Esophagus squamous epithelium (tissue), 5 donors: ENCODE measurements around the gene PAK1. TPM values are rescaled to one million over a fixed set of nuclear protein-coding genes. Genes with fewer than 3 reads are reported as not detected.

Experiments used
- DNase-seq: peaks from one replicate; lab custom pipeline; 2025; lab: John Stamatoyannopoulos, UW
- H3K27ac ChIP-seq, 4 donors: fragments of 200-600 bp; sonication (generic); one replicate each; pipeline ENCODE4 v1.5.1; 2016 to 2019; ENCODE audit warnings: mild to moderate bottlenecking in 1 of 4
- H3K27me3 ChIP-seq, 4 donors: fragments of 200-600 bp; sonication (generic); 1 replicate in 3 of 4; 2 replicates in 1 of 4; pipeline versions ENCODE4 v1.5.1 to v1.6.0; 2017 to 2021; ENCODE audit warnings: antibody characterized with exemption in 1 of 4
- H3K36me3 ChIP-seq, 3 donors: fragments of 200-600 bp; sonication (generic); one replicate each; pipeline ENCODE4 v1.5.1; 2016 to 2019
- H3K4me1 ChIP-seq, 3 donors: fragments of 200-600 bp; sonication (generic); one replicate each; pipeline ENCODE4 v1.5.1; 2017 to 2019
- H3K4me3 ChIP-seq, 4 donors: fragments of 200-600 bp; sonication (generic); 1 replicate in 3 of 4; 2 replicates in 1 of 4; pipeline ENCODE4 v1.5.1; 2016 to 2019; ENCODE audit warnings: mild to moderate bottlenecking in 2 of 4, moderate library complexity in 1 of 4
- H3K9me3 ChIP-seq, 3 donors: fragments of 200-600 bp; sonication (generic); one replicate each; pipeline ENCODE4 v1.5.1; 2016 to 2019
- CTCF ChIP-seq, 6 experiments: fragments of 450-650 bp in 4 of 6; fragments of 200-600 bp in 2 of 6; sonication (generic) in 2 of 6; IDR thresholded peaks; one replicate each; pipeline ENCODE4 v1.5.1; 2016 to 2019; ENCODE audit warnings: antibody characterized with exemption in 6 of 6, mild to moderate bottlenecking in 4 of 6, moderate library complexity in 4 of 6
- POLR2A ChIP-seq, 4 donors: fragments of 450-650 bp; IDR thresholded peaks; one replicate each; pipeline ENCODE4 v1.6.1; 2017; ENCODE audit warnings: antibody characterized with exemption in 4 of 4, mild to moderate bottlenecking in 4 of 4, moderate library complexity in 3 of 4
- WGBS, 2 donors: methylation state at CpG; one replicate each; pipeline ENCODE4 v1.1.5; 2018; 5-methylcytosine and 5-hydroxymethylcytosine counted together
- intact Hi-C: fragments of 100-400 bp; cut with DNase I; formaldehyde crosslinking; loops from one replicate; pipeline ENCODE4 v1.15.0; 2022
- total RNA-seq, 4 donors: library from RNA; depleted of rRNA; stranded (reverse); fragments of >200 nt; gene quantifications; one replicate each; pipeline ENCODE4 v1.1.0, GENCODE V29; 2016
- donor health status: DM: yes; HTN: yes; CAD: no.

The PAK1 gene
- total RNA-seq, 4 donors from 2014 or later = 17.4 to 41.6 (median 24.8) TPM

GRCh38 chr11:77400775-77401449 is 73.0 kb downstream of the PAK1 start:
- 68 to 71% methylated on average over 5 of the region's 5 CpGs for WGBS, 2 donors
- no peak for DNase-seq
- no peaks in the 10 kb centered on the region for H3K36me3 ChIP-seq

DNA sequence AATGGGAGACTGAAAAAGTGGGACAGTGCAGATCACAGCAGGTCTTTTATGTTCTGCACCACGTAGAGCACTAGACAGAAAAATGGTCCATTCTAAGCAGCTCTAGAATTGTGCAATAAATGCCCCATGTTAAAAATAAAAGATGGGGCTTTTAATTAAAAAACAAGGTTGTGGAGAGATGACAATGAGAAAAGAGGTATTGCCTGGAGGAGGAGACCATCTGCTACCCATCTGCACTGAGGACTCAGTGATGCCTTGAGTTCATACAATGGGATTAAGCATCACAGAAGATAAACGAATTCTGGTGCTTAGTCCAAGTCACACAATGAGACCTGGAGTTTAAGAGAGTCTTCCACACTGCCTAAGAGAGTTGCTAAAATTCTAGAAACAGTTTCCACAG is 73.6 kb downstream of the PAK1 start:
- no peak for TF ChIP-seq CTCF (IDR thresholded peaks at IDR 0.05)
- no peak for TF ChIP-seq POLR2A (IDR thresholded peaks at IDR 0.05)
- DNase-seq = no peak
- intact Hi-C loops = no loop called here
- Histone ChIP-seq H3K4me1 (peaks cover 0 to 44% (median 7%) of the 10 kb centered on the region in 3 donors), H3K27ac (no peak overlapping the region), H3K9me3 (no peaks in the 10 kb centered on the region), H3K27me3 (no peaks in the 10 kb centered on the region), H3K36me3 (no peaks in the 10 kb centered on the region), H3K4me3 (no peak overlapping the region)
- 57 to 62% methylated on average over 2 of the region's 2 CpGs for WGBS, 2 donors

More at GRCh38 chr11:77400775-77401449, 73.0 kb downstream of the PAK1 start:
- TF ChIP-seq POLR2A (IDR thresholded peaks at IDR 0.05) (no peak), CTCF (IDR thresholded peaks at IDR 0.05) (no peak)
- intact Hi-C loops = no loop called here
- no peaks in the 10 kb centered on the region for H3K27me3 ChIP-seq
- H3K4me1 ChIP-seq = peaks cover 0 to 41% (median 7%) of the 10 kb centered on the region in 3 donors
- H3K9me3 ChIP-seq = no peaks in the 10 kb centered on the region
- H3K27ac ChIP-seq = no peak overlapping the region
- H3K4me3 ChIP-seq = no peak overlapping the region

GRCh38 chr11:77397631-77398030 is 76.3 kb downstream of the PAK1 start:
- no peaks in the 10 kb centered on the region for H3K9me3 ChIP-seq

DNA sequence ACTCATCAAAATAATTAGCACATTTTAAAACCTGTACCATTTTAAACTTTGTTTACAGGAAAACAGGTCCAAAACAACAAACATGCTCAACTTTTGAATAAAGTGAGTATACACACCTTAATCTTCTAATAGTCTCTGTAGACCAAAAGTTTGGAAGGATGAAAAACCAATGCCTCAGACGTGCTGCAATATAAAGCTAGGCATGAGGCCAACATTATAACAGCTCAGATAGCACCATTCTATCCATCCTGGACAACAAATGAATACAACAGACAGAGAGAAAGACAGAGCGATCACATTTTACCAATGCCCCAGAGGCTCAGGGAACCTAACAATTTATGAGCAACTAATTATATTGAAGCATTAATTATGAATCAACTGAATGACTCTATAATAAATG is 77.0 kb downstream of the PAK1 start:
- WGBS, 2 donors = 71% methylated on average over 2 of the region's 2 CpGs
- H3K9me3 ChIP-seq = no peaks in the 10 kb centered on the region
- H3K4me3 ChIP-seq = no peak overlapping the region
- intact Hi-C loops = no loop called here
- TF ChIP-seq POLR2A (IDR thresholded peaks at IDR 0.05) = no peak
- TF ChIP-seq CTCF (IDR thresholded peaks at IDR 0.05) = no peak
- H3K4me1 ChIP-seq = peaks cover 0 to 37% (median 3%) of the 10 kb centered on the region in 3 donors
- DNase-seq = no peak
- no peaks in the 10 kb centered on the region for H3K36me3 ChIP-seq
- no peak overlapping the region for H3K27ac ChIP-seq
- H3K27me3 ChIP-seq = no peaks in the 10 kb centered on the region

More at GRCh38 chr11:77397631-77398030, 76.3 kb downstream of the PAK1 start:
- Histone ChIP-seq H3K27ac (no peak overlapping the region), H3K36me3 (no peaks in the 10 kb centered on the region), H3K4me3 (no peak overlapping the region), H3K27me3 (no peaks in the 10 kb centered on the region), H3K4me1 (peaks cover 0 to 44% (median 7%) of the 10 kb centered on the region in 3 donors)
- no peak for DNase-seq
- intact Hi-C loops = no loop called here
- 52 to 76% methylated on average over 1 of the region's 1 CpG for WGBS, 2 donors
- TF ChIP-seq POLR2A (IDR thresholded peaks at IDR 0.05) = no peak
- TF ChIP-seq CTCF (IDR thresholded peaks at IDR 0.05) = no peak

DNA sequence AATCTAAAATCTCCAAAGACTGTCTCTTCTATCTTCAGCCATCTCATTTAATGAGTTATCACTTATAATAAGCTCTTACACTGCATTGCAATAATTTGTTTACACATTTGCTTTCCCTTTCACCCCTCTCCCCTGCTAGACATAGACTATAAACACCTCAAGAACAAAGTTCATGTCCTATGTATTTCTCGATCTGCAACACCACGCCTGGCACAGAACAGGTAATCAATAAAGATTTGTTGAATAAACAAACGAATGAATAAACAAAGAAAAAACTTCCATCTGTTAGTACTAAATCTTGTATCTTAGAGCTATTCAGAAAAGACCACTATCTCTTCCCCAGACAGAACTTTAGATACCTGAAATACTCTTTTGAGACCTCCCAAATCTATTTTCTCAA is 77.6 kb downstream of the PAK1 start:
- intact Hi-C loops = no loop called here
- Histone ChIP-seq H3K27ac (no peak overlapping the region), H3K4me1 (peaks cover 0 to 31% (median 2%) of the 10 kb centered on the region in 3 donors), H3K36me3 (peaks cover 0 to 5% (median 0%) of the 10 kb centered on the region in 3 donors), H3K27me3 (no peaks in the 10 kb centered on the region), H3K4me3 (no peak overlapping the region), H3K9me3 (no peaks in the 10 kb centered on the region)
- DNase-seq = no peak
- WGBS, 2 donors = 88 to 91% methylated on average over 3 of the region's 3 CpGs
- TF ChIP-seq CTCF (IDR thresholded peaks at IDR 0.05) = no peak
- no peak for TF ChIP-seq POLR2A (IDR thresholded peaks at IDR 0.05)
